Measurements from ENCODE around the gene KRTAP5-7.
"Not testable (repeated sequence)": the region's sequence is repeated elsewhere in the genome, so short reads cannot be mapped to it uniquely, and the experiment has no call there.

The KRTAP5-7 gene

DNA sequence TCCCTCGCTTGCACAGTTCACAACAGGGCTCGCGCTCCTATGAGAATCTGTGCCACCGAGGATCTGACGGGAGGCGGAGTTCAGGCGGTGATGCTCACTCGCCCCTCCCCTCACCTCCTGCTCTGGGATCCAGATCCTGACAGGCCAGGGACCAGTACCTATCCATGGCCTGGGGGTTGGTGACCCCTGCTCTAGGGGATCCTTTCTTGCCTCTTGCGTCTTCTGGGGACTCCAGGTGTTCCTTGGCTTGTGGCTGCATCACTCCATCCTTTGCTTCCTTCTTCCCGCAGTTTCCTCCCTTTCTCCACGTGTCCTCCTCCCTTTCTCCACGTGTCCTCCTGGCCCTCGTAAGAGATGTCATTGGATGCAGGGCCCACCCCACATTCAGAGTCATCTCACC lies 30.6 kb upstream of the KRTAP5-7 start:
- DNase-seq: no peak

DNA sequence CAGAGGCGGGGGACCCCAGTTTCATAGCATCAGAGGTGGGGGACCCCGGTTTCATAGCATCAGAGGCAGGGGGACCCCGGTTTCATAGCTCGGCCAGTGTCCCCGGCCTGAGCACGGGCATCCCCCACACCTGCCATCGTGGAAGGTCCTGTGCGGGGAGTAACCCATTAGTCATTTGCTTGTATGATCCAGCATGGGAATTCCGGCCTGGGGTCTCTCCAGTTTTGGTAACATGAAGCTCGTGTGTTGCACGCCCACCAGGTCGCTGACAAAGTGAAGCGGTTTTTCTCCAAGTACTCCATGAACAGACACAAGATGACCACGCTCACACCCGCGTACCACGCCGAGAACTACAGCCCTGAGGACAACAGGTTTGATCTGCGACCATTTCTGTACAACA lies 29.0 kb upstream of the KRTAP5-7 start:
- no peak for DNase-seq

DNA sequence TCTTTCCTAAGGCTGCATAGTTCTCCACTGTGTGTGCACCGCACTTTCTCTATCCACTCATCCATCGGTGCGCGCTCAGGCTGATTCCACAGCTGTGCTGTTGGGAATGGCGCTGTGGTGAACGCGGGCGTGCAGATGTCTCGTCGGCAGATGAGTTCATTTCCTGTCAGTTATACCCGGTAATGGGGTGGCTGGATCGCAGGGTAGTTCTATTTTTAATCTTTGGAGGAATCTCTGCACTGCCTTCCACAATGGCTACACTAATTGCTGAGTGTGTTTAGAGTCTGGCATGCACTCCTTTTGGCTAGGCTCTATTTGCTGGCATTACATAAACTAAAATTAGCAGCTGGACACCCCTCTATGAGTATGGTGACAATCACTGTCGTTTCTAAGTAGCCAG lies 27.9 kb upstream of the KRTAP5-7 start:
- DNase-seq: no peak

DNA sequence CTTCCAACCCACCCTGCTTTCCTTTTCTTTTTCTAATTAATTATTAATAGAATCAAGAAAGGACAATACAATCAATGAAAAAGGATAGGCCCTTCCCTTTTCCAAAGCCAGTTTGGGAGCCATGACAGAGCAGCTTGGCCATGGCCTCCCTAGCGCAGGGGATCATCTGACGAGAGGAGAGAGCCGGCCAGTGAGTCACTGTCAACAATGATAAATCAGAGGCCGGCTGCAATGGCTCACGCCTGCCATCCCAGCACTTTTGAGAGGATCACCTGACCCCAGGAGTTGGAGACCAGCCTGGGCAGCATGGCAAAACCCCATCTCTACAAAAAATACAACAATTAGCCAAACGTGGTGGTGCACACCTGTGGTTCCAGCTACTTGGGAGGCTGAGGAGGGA lies 27.5 kb upstream of the KRTAP5-7 start:
- DNase-seq: no peak

DNA sequence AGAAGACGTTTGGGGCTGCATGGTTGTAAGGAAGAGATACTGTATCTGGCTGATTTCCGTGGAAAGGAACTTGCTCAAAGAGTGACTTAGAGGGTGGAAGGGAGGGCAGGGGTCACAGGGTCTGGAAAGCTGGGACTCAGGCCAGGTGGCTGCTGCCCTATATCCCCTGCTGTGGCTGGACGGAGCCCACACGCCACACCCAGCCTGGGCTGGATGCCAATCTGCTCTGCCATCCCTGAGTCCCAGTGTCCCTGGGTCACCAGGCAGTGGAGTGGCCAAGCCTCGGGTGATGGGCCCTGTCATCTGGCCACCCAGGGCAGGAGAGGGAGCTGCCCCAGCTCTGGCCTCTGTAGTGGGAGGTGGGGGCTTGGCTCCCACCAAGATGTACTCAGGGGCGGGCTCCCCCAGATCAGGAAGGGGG lies 26.5 kb upstream of the KRTAP5-7 start:
- DNase-seq: no peak

DNA sequence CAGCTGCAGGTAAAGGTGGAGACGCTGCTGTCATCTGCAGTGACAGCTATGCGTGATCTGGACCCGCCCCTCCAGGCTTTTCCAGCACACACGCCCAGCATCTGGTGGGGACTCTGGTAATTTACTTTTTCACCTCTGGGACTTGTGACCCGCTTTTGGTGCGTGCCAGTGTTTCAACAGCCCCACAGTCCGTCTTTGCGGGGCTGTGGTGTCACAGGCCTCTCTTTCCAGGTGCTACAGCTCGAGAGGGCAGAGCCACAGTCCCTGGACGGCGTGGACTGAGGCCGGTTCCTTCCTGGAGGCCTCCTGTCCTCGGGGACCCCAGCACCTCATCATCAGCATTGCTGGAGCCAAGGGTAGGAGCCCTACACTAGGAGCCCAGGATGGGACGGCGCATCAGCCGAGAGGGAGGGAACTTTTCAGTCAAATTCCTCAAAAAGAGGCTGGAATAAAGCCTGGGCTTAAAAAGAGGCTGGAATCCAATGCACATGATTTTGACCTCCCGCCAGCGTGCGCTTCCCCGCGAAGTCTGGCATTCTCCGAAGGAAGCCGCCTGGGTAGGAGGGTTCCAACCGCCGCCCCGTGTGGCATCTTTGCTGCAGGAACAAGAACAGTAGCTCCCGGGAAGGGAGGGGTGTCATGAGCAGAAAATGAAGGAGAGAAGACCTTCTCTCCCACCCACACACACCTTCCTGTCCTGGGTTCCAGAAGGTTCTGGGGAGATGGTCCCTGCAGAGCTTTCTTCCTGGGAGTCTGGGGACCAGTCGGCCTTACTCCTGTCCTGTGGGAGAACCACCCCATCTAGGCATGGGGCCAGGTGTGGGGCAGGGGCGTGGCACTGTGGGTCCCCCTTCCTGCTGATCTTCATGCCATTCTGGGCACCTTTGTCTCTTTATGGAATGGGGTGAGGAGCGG lies 25.7 kb upstream of the KRTAP5-7 start:
- DNase-seq: no peak

DNA sequence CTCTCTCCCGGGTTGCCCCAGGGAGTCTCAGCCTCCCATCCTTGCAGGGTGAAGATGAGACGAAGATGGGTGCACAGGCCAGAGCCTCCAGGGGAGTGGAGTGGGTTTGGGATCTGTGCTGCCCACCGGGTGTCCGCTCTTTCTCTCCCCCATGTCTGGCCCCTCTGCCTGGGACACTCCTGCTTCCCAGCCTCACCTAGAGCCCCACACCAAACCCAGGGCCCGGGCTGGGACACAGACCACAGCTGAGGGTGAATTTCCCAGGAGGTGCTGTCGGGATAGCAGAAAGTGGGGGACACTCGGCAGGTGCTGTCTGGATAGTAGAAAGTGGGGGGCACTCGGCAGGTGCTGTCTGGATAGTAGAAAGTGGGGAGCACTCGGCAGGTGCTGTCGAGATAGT lies 25.0 kb upstream of the KRTAP5-7 start:
- DNase-seq: no peak

DNA sequence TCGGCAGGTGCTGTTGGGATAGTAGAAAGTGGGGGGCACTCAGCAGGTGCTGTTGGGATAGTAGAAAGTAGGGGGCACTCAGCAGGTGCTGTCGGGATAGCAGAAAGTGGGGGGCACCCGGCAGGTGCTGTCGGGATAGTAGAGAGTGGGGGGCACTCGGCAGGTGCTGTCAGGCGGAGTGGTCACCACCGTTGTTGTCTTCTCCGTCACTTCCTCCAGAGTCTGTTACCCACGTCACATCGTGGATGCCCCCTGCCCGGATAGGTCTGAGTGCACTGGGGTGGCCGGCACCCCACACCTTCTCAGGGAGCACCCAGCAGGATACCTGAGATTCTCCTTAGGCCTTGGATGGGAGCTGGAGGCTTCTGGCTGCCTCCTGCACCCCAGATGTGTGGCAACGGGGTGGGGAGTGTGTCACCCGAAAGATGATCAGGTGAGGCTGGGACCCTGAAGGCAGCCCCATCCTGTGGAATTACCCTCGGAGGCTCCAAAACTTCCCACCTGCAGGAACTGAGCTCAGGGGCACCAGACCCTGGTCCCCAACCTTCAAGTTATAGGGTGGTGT lies 24.1 kb upstream of the KRTAP5-7 start:
- DNase-seq: no peak

DNA sequence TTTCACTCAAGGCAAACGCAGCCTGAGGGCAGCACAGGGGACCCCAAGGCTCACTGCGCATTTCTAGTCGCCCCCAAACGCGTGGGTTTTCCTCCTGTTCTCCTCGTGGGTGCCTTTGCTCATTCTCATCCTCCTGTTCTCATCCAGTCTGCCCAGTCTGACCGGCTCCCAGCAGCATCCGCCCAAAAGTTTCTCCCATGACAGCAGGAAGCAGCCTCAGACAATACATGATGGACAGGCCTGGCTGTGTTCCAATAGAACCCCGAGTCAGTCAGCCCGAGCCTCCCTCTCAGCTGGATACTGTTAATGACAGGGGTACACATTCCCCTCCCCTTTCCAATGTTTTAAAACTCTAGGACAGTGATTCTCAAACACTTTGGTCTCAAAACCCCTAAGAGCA lies 22.5 kb upstream of the KRTAP5-7 start:
- no peak for DNase-seq

DNA sequence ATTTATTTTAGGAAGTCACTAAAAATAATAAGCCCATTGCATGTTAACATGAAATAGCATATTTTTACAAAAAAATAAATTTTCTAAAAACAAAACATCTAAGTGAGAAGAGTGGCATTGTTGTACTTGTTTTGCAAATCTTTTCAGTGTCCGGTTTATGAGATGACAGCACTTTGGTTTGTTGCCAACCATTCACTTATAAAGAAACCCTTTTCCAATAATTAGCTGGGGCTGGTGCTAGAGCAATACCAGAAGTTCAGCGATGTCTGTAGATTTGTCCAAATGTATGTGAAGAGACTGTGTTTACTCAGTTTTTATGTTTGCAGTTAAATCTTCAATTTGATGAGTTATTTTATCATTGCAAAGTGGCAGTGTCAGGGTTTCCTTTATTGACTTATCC lies 22.1 kb upstream of the KRTAP5-7 start:
- no peak for DNase-seq

DNA sequence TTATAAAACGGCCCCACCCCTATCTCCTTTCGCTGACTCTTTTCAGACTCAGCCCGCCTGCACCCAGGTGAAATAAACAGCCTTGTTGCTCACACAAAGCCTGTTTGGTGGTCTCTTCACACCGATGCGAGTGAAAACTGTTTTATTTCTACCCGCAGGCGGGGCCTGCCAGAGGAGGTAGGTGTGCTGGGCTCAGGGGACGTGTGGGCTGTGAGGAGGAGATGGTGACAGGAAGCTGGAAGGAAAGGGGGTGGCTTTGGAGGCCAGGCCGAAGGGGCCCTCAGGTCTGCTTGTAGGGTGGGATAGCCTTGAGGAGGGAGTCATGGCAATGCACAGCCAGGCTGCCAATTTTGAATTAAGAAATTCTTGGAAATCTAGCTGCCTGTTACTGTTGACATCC lies 21.3 kb upstream of the KRTAP5-7 start:
- DNase-seq: no peak

DNA sequence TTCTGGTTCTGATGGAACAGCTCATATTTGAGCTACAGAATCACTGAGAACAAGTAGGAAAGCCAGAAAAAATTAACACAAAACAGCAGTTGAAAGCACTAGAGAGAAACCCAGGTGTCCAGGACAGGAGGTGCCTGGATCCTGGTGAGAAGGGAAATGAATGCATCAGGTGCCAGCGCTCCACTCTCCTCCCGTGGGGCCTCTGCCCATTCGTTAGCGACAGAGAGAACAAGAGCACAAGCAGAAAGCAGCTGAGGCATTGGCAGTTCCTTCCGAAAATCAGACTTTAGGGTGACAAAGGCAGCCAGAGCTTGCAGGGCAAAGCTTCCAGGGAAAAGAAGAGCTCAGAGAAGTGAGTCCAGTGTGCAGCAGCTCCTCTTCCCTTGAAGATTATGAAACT lies 20.0 kb upstream of the KRTAP5-7 start:
- no peak for DNase-seq

DNA sequence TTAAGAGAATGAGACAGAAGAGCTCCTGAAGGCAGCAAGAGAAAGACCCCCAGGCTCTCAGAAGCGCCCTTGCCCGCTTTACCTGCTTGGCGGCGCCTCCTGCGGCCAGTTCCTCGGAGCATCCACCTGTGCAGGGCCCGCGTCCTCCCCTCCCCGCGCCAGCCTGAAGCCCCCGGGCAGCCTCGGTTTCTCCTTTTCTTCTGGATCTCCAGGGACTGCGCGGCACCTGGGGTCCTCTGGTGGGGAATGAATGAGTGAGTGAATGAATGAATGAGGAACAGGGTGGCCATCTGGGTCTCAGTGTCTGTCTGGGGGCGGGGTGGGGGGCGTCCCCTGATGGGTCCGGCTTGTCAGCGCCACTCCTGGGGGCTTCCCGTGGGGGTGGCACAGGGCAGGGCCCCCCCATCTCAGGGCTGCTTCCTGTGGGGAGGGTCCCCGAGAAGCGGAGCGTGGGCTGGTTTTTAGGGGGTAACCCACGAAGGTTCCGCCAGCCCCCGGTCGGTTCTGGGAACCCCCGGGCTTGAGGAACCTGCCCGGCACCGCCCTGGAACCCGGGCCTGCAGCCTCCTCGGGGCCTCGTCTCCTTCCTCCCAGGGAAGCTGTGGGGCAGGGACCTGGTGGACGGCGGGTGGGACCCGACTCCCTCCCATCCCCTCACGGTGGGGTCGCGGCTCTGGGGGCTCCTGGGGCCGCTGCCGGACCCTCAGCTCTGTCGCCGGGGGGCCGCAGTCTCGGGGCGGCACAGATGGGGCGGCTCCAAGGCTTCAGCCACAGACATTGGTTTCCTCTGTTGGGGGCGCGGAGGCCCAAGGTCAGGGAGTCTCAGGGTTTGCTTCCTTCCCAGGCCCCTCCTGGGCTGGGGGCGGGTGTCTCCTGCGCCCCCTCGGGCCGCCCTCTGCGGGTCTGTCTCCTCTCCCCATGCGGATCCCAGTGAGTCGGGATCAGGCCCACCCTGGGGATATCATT lies 8.3 kb upstream of the KRTAP5-7 start:
- no peak for DNase-seq

DNA sequence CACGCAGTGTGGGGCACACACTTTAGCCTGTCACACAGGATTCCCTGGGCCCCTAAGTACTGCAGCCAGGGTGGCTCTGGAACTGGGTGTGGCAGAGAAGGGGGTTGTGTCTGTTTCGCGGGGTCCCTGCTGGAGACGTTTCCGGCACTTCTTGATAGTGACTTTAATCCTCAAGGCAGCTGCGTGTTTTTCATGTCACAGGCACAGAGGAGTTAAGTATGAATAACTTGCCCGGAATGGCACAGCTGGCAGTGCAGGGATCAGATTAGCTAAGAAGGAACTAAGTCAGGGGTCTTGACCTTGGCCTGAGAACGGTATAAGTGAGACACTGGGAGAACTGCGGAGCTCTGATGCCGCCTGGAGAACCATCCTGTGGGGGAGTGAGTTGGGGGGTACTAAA lies 7.5 kb upstream of the KRTAP5-7 start:
- DNase-seq: no peak

DNA sequence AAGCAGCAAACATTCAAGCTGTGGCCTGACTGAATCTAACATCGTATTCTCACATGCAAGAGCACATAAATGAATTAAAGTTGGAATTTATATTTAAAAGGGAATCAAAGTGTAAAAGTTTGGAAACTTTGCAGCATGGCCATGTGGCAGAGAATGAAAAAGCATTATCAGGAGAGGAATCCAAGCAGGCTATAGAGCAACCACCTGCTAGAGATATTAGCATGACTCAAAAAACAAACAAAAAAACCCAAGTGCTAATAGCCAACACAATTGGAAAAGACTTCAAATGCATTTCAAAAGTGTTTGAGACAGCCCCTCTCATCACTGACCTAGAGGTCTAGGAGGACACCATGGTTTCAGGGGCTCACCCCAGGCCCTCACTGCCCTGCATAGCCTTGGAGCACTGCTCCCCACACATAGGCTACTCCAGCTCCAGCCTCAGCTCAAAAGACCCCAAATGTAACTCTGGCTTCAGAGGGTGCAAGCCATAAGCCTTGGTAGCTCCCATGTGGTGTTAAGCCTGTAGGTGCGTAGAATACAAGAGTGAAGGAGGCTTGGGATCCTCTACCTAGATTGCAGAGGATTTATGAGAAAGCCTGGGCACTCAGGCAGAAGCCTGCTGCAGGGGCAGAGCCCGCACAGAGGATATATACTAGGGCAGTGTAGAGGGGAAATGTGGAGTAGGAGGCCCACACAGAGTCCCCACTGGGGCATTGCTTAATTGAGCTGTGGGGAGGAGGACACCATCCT lies 1.7 kb upstream of the KRTAP5-7 start:
- no peak for DNase-seq

DNA sequence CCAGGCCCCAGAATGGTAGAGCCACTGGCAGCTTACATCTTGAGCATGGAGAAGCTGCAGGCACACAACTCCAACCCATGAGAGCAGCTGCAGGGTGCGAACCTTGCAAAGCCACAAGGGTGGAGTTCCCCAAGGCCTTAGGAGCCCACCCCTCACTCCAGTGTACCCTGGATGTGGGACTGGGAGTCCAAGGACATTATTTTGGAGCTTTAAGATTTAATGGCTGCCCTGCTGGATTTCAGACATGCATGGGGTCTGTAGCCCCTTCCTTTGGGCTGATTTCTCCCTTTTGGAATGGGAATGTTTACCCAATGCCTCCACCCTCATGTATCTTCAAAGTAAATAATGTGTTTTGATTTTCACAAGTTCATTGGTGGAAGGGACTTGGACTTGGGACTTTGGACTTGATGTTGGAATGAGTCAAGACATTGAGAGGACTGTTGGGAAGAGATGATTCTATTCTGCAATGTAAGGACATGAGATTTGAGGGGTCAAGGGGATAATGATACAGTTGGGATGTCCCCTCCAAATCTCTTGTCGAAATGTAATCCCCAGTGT lies 1.1 kb upstream of the KRTAP5-7 start:
- no peak for DNase-seq

DNA sequence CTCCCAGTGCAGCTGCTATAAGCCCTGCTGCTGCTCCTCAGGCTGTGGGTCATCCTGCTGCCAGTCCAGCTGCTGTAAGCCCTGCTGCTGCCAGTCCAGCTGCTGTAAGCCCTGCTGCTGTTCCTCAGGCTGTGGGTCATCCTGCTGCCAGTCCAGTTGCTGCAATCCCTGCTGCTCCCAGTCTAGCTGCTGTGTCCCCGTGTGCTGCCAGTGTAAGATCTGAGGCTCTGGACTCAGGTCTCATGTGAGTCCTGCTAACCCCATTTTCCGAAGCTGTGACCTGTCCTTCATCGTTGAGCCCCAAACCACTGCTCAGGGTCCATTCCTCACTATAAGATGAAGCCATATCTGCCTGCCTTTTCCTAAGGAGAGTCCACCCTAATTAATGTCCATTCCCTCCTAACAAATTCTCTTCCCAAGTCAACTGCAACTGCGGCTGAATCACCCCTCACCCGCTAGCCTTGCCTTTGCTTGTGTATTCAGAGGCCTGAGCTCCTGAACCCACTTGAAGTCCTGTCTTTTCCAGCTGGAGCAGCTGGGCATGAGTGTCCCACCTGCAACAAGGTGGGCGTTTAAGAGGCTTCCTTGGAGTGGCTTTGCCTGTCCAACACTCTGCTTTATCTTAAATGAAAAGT lies 626 bp downstream of the KRTAP5-7 start:
- DNase-seq: no peak

DNA sequence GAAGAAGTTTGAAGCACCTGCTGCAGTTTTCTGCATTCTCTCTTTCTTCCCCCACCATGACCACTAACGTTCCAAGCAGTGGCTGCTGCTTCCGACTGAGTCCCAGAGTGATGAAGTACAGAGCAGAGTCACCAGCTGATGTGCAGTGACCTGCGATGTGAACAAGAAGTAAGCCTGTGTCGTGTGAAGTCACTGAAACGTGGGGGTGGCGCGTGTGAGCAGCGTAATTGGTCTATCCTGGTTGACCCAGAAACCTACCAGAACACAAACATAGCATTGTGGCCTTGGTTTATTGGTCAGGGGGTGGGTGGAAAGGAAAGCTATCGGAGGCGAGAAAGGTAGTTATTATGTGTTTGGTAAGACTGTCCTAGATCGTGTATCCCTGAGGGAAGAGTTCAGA lies 3.5 kb downstream of the KRTAP5-7 start:
- no peak for DNase-seq

DNA sequence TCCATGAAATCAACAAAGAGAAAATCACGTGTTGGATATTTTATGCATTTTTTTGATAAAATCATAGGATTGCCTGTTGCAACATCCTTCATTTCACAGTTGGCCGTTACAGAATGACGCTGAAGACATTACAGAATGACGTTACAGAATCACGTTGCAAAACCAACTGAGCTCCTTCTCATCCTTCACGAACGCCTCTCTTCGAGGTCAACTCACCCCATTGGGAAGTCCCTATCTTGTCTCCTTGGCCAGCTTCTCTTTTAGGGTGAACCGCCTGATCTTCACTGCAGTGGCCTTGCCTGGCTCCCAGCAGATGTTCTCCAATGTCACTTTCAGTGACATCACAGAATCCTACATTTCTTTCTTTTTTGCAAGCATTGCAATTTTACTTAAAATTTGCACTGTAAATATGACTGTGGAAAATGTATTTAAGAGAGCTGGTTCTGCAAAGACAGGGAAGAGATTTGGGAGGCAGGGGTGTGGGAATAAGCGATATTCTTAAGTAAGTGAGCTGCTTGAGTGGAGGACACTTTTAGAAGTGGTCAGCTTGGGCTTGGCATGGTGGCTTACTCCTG lies 5.1 kb downstream of the KRTAP5-7 start:
- no peak for DNase-seq

DNA sequence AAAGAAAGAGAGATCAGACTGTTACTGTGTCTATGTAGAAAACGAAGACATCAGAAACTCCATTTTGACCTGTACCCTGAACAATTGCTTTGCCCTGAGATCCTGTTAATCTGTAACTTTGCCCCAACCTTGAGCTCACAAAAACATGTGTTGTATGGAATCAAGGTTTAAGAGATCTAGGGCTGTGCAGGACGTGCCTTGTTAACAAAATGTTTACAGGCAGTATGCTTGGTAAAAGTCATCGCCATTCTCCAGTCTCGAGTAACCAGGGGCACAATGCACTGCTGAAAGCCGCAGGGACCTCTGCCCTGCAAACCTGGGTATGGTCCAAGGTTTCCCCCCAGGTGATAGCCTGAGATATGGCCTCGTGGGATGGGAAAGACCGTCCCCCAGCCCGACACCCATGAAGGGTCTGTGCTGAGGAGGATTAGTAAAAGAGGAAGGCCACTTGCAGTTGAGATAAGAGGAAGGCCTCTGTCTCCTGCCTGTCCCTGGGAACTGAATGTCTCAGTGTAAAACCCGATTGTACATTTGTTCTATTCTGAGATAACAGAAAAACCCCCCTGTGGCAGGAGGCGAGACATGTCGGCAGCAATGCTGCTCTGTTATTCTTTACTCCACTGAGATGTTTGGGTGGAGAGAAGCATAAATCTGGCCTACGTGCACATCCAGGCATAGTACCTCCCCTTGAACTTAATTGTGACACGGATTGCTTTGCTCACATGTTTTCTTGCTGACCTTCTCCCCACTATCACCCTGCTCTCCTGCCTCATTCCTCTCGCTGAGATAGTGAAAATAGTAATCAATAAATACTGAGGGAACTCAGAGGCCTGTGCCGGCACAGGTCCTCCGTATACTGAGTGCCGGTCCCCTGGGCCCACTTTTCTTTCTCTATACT lies 7.9 kb downstream of the KRTAP5-7 start:
- DNase-seq: not testable (repeated sequence)
